HTR-8/SVneo (cell line): ENCODE data around the gene NUP210.

Experiments
- DNase-seq: peaks from one replicate; pipeline ENCODE4 v3.0.0; 2011; ENCODE audit warnings: low spot score, mixed read lengths; ENCODE audit not compliant: insufficient read length
- FAIRE-seq: peaks from 2 replicates; lab custom pipeline; 2011; peaks lifted over from hg19 to GRCh38; lab: Jason Lieb, UNC

The NUP210 gene

DNA sequence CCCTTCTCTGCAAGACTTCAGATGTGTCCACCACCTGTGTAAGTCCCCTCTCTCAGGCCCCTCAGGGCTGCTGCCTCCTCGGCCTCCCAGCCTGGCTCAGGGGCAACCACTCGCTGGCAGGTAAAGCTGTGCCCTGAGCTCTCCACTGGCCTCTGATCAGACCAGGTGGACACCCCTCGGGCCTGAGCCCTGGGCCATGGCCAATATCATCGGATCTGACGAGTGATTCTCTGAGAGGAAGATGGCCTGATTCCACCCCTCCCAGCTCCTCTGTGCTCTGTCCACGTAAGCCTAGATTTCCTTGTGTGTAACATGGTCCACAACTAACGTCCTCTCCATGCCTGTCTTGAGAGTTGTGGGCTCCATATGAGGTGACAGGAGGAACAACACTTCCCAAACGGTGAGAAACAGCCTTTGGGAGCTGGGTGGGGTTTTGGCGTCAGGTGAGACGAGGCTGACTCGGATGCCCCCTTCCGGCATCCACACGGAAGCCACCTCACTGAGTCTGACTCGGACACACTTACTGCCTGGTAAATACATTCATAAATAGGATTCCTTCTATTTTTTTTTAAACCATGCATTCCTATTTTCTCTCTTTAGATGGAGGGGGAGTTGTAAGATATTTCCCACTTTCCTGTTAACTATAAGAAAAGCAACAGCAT lies 86.8 kb downstream of the NUP210 start:
- no peak for DNase-seq
- FAIRE-seq, result no peak

DNA sequence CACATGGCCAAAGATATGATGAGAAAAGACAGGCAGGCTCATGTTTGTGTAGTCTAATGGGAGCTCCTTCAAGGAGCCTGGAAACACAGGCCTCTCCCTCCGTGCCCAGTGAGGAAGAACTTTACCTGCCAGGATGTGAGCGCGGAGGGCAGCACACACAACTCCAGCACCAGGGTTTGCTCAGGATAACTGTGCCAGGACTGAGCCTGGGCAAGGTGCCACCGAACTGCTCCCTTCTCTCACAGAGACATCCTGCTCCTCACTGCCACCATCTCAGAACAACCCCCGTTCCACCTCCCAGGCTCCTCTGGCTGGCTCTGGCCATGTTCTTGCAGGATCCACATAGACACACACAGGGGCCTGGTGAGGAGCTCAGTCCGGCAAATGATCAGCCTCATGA lies 87.4 kb downstream of the NUP210 start:
- DNase-seq, result no peak
- FAIRE-seq, result no peak

DNA sequence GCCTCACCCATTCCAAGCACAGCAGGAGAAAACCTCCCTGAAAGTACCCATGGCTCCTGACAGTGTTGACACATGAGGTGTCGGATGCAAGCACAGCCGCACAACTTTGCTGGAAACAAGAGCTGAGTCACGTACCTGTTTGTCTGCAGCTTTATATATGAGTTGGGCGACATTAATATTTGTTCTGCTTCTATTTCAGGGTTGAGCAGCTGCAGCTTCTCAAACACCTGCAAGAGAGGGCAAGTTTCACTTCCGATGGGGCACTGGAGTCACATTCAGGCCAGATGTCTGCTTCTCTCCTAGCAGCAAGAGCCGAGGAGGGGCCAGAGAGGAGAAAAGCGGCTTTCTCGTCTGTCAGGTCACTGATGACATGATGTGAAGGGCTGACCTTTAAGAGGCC lies 88.0 kb downstream of the NUP210 start:
- DNase-seq, result no peak
- no peak for FAIRE-seq

DNA sequence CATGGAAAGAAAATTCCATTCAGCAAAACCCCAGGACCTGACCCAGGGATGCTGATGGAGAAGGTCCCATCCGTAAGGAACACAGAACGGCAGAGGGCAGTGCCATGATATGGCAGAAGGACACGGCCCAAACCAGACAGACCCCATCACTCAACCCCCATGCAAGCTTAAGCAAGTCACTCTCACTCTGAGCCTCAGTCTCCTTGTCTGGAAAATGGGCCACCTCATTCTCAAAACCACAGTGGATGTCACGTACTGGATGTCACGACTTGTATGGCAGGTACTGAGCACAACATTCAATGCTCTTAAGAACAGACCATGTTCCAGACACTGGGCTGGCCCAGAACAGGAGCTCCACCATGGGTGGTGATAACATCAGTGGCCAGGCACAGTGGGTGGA lies 90.4 kb downstream of the NUP210 start:
- DNase-seq, result no peak
- no peak for FAIRE-seq

DNA sequence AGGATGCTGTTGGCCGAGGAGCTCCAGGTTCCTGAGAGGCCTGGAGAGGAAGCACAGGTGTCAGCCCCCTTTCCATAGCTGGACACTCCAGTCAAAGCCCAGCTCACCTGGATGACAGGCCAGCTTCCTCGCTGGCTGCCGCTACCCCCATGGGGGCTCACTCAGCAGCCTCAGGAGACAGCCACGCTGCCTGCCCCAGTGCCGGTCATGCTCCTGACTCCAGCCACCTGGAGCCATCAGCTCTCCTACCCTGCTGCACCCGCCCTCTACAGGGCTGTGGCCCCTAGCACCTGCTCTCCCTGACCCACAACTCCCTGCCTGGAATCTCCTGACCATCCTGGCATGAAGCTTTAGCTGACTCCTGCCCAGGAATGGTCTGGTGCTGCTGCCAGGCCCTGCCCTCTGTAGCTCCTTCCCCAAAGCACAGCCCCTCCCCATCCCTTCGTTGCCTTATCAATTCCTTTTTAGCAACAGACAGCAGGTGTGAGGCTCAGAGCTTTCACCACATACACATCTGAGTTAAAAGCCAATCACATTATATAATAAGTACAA lies 94.2 kb downstream of the NUP210 start:
- no peak for DNase-seq
- no peak for FAIRE-seq

DNA sequence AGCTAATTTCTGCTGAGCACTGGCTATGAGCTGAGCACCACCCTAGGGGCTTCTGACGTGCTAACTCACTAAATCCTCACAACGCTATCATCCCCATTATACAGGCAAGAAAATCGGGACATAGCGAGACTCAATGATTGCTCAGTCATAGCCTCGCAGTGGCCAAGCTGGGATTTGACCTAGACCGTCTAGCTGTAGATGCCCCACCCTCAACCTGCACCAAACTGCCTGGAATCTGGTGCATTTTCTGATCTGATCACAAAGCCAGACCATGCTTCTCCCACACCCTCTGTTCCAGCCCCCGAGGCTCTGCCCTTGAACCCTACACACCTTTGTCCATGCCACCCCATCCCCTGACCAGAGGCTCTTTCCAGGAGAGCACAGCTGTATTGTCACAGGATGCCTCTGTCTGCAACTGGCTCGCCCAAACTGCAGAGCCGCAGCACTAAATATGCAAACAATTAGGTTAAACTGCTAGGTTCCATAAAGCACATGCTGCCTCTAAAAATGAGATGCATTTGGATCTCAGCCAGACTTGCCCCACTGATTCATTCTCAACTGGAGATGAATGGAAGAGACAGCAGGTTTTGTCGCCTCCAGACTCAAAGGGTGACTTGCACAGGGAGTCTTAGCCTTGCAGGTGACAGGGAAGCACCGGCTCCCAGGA lies 95.2 kb downstream of the NUP210 start:
- FAIRE-seq (no peak), DNase-seq (no peak)

DNA sequence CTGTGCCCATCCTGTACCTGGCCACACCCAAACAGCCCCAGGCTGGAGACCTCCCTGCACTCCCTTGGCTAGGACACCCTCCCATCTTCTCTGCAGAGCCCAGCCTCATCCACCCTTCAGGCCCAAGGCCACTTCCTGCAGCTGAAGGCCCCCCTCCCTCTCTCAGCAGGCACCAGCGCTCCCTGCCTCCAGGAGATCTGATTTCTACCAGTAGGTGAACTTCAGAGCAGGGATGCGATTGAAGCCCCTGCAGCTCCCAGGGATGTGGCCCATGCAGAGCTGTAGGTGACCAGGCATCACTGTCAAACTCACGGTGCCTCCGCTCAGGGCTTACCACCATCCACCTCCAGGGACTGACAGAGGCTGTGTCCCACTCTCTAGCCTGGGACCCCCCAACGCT lies 96.3 kb downstream of the NUP210 start:
- no peak for FAIRE-seq

DNA sequence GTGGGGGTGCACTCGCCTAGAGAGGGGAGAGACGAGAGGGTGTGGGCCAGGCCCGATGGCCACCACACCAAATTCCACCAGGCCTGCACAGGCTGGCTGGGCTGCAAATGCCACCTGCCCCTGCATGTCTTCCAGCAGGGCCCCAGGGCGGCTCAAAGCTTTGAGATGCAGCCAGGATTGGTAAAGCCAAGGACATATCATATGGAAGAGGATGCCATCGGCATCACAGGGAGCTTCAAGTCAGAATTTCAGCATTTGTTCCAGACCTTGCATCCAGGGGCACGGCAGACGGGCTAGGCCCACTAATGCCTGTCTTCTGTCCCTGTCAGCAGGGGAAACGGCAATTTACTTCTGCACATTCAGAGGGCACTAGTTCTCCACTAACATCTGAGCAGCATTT lies 97.8 kb downstream of the NUP210 start:
- FAIRE-seq (no peak), DNase-seq (no peak)

More for the DNA sequence above, 96.3 kb downstream of the NUP210 start:
- DNase-seq, result no peak

DNA sequence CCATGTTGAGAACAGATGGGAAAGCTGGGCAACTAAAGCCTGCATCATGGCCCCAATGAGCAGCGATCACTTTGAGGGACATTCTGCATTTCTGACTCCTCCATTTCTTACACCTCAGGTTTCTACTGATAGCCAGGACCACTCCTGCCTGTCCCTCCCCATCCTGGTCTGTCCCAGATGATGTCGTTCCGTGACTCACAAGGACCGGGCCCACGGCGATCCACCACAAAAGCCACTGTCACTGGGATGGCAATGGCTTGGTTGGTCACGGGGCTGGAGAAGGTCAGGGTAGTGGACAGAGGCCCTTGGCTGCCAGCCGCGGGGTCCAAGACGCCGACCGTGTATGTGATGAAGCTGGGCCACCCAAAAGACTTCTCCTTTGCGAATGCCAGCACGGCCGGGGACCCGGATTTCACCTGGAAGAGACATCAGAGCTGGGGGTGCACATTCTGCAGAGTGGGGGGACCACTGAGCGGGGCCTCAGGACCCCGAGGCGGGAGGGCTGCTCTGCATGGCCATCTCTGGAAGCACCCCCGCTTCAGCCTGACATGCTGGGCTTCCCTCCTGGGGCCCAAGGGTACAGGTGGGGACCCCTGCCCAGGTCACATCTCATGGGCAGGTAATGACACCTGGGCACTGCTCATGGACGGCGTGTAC lies 100.4 kb downstream of the NUP210 start:
- DNase-seq (no peak), FAIRE-seq (no peak)

DNA sequence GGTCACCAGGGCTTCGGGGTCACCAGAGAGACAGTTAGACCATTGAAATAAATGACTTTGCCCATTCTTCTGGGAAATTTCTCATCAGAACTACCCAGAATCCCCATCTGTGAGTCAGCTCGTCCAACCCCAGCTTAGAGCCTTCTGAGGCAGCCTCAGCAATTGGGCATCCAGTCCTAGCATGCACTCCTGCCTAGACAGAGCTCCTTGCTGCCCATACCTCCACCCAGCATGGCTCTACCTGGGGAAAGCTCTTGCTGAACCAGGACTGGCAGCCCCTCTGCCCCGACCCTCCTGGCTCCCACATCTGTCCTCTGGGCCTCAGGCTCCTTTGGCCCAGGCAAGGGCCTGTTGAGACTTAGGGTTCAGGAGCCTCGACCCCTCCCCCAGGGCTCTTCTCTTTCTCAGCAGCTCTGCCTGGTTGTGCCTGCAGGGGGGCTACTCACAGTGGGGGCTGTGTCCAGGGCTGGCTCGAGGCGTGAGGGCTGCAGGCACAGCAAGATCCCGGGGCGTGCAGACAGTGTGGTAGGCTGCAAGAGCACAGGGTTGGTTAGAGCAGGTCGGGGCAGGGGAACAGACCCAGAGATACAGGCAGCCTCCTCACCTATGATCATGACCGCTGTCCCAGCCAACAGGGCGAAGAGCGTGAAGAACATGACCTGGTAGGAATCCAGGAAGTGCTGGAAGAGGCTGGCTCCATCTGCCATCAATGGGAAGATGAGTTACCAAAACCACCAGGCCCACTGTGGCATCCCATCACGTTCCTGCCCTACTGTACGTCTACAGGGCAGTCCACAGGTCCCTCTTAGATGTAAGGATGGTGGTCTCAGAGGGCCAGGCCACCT lies 101.3 kb downstream of the NUP210 start:
- FAIRE-seq (no peak), DNase-seq (no peak)

DNA sequence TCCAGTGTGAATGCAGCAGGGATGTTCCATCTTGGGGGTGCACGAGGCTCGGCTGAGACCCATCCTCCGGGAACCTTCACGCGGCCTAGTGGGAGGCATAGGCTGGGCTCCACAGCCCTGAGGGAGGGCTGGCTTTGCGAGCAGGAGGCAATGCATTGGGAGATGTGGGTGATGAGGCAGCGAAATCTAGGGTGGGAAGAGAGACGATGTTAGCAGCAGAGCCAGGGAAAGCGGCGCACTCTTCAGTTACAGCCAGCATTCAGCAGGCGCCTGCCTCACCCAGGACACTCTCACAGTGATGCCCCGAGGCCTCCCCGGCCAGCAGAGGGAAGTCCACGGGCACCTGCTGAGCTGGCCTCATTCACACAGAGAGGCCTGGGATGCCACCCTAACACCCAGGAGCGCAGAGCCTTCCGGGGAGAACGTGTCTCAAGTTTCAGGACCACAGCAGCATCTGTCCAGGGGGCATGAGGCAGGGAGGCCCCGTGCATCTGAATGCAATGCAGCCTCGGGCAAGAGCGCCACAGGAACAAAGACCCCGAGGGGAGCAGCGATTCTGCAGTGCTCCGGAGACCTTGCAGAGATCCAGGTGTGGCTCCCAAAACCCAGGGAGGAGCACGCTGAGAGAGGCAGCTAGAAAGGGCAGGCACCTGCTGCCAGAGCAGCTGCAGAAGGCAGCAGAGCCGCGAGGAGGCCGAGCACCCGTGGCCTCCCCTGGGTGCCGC lies 102.4 kb downstream of the NUP210 start:
- no peak for FAIRE-seq

DNA sequence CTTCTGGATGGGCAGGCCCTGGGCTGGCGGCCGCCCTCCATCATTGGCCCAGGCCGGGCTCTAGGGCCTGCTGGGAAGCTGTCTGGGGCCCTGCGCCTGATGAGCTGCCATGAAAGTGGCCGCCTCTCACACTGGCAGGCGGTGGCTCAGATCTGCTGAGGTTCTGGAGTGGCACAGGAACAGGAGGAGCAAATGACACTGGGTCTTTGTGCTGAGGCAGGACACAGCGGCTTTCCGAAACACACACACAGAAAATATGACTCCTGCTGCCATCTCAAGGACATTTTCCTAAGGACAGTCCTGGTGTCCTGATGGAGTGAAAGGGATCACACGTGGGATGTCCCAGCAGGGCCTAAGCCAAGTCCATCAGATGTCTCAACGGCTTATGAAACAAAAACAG lies 103.5 kb downstream of the NUP210 start:
- DNase-seq, result no peak
- no peak for FAIRE-seq

More for the DNA sequence above, 102.4 kb downstream of the NUP210 start:
- no peak for DNase-seq

DNA sequence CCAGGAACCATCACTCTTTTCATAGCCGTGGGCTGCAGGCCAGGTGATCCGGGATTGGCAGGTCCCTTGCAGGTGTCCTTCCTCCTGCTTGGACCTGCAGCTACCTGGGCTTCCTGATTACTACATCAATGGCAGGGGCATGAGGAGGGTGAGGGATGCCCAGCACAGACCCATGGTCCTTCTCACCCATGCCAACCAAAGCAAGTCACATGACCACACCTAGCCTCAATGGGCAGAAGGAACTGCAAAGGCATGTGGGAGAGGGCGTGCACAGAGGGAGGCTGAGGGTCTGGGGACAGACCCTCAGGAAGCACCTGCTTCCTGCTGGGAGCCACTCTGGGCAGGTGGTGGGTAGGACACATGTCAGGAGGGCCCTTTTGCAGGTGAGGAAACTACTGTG lies 105.2 kb downstream of the NUP210 start:
- DNase-seq, result no peak
- FAIRE-seq, result no peak

DNA sequence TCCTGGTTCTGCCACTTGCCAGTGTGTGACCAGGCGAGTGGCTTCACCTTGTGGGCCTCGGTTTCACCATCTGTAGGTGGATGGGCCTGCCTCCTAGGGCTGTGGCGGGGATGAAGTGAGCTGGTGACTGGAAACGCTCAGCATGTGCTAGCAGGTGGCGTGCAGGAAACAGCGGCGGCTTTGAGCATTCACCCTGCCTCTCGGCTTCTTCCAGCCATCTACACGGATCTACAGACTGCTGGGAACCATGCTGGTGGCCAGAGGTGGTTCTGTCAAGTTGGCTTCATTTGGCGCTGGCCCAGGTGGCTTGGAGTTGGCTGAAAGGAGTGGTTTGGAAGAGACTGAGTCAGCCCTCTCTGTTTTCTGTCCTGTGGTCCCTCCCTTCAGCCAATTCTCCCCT lies 106.3 kb downstream of the NUP210 start:
- no peak for FAIRE-seq

DNA sequence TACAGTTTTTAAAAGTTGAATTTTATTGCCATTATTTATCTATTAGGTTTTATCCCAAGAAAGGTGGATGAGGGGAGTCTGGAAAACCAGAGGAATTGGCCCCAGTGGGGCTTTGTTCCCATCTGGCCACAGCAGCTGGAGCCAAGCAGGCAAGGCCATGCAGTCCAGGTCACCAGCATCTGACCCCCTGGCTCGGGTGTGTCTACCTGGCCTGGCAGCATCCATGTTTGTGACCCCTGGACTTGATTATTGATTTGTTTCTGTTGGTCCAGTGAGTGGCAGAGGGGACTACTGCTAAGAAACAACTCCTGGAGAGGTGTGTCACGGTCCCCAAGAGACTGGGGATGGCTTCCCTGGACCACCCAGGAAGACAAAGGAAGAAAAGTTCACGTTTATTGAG lies 111.1 kb downstream of the NUP210 start:
- DNase-seq (no peak), FAIRE-seq (no peak)

More for the DNA sequence above, 106.3 kb downstream of the NUP210 start:
- DNase-seq, result no peak

DNA sequence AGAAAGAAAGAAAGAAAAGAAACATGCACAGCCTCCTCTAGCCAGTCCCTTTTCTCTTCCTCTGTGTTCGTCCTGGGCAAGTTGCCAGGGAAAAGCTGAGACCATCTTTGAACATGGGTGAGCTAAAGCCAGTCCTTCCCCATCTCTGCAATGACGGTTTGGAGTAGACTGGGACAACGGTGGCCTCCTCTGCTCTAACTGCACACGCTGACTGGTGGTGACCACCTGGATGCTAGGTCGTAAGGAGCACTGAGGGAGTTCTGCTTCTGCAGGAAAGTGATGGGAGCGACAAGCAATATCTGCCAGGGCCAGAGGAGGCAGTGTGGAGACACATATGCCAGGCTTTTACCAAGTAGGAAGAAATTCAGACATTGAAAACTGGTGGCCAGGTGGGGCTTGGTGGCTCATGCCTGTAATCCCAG lies 111.7 kb downstream of the NUP210 start:
- no peak for FAIRE-seq
- DNase-seq, result peak; percentile 41

DNA sequence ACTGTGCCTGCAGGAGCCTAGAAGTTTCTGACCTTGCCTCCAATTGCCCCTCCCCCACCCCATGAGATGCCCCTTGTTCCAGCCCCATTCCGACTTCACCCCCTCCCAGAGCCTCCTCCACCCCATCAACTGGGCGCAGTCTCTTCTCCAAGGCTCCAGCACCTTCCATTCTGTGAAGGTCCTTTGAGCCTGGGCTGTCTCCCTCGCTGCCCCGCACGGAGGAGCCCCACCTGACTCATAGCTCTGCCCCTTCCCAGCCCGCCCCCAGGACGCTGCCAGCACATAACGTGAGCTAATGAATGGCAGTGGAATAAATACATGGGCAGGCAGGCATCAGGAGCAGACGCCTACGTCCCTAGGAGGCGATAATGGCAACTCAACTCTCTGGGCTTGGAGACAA lies 113.1 kb downstream of the NUP210 start:
- FAIRE-seq (no peak), DNase-seq (no peak)

DNA sequence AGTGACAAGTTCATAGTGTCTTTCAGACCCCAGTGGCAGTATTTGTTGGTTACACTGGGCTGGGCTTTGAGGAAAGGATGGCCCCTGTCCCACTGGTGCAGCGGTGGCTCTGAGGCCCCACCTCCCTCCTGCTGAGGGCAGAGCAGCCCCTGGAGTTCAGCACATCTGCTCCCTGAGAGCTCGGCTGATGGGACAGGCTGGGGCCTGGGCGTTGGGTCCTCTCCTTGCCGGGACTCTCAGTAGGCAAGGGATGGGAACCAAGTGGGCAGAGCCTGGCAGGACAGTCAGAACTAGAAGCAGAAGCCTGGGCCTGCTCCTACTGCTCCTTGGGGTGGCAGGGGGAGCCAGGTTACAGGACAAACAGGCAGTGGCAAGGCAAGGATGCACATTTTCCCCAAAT lies 114.5 kb downstream of the NUP210 start:
- FAIRE-seq (no peak), DNase-seq (no peak)

DNA sequence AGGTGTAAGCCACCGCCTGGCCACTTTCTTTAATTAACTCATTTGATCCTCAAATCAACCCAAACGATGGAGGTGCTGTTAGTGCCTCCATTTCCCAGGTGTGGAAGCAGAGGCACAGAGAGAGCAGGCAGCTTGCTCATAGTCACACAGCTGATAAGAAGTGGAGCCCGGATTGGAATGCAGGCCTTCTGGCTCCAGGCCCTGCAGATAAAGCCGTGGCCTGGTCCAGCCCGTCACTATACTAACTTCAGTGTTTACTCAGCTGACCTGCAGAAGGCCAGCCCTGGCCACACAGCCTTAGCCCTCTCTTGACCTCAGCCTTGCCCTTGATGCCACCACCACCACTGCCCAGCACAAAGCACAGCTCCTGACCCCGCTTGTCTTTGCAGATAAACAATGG lies 116.7 kb downstream of the NUP210 start:
- FAIRE-seq (no peak), DNase-seq (no peak)
